H1 (cell line): ENCODE results near the gene PKD2L2. TPM values are rescaled to one million over a fixed set of nuclear protein-coding genes. Genes with fewer than 3 reads are reported as not detected.

Experiments
- CTCF ChIA-PET: fragments of 300-600 bp; sonication (Branson Sonifier 250); formaldehyde crosslinking; loops from one replicate; lab custom pipeline; 2021; ENCODE audit not compliant: partially characterized antibody; lab: Charles Lee
- POLR2A ChIA-PET: fragments of 300-600 bp; sonication (Branson Sonifier 250); formaldehyde crosslinking; loops from one replicate; lab custom pipeline; 2021; ENCODE audit warnings: inconsistent platforms; ENCODE audit not compliant: partially characterized antibody; lab: Charles Lee
- DNase-seq, 2 experiments: peaks; one replicate each; pipeline versions ENCODE4 v3.0.0 to v3.0.0-alpha.2; 2010 to 2022; ENCODE audit warnings: low spot score in 2 of 2, low read depth in 1 of 2, mixed read lengths in 1 of 2
- FAIRE-seq: peaks from 2 replicates; lab custom pipeline; 2011; peaks lifted over from hg19 to GRCh38; lab: Jason Lieb, UNC
- H2AFZ ChIP-seq: 2 replicates; pipeline ENCODE4 v1.8.1; 2012; ENCODE audit warnings: low read length, inconsistent platforms
- H2AK5ac ChIP-seq: 2 replicates; pipeline ENCODE4 v1.6.1; 2013; ENCODE audit warnings: low read depth, low read length
- H2BK120ac ChIP-seq: replicated peaks from 2 replicates; pipeline ENCODE3; 2013; ENCODE audit warnings: low read depth, low read length, inconsistent platforms
- H2BK12ac ChIP-seq: 2 replicates; pipeline ENCODE4 v1.6.1; 2013; ENCODE audit warnings: low read depth, low read length
- H2BK15ac ChIP-seq: 2 replicates; pipeline ENCODE4 v1.6.1; 2013; ENCODE audit warnings: low read length
- H2BK20ac ChIP-seq: 2 replicates; pipeline ENCODE4 v1.6.1; 2013; ENCODE audit warnings: low read length
- H2BK5ac ChIP-seq: 2 replicates; pipeline ENCODE4 v1.6.1; 2013; ENCODE audit warnings: low read depth, low read length
- H3K14ac ChIP-seq: 2 replicates; pipeline ENCODE4 v1.6.1; 2013; ENCODE audit warnings: inconsistent platforms; ENCODE audit not compliant: insufficient read length
- H3K18ac ChIP-seq: 2 replicates; pipeline ENCODE4 v1.6.1; 2013; ENCODE audit warnings: low read length; ENCODE audit errors: extremely low read depth
- H3K23ac ChIP-seq: 2 replicates; pipeline ENCODE4 v1.6.1; 2013; ENCODE audit warnings: inconsistent platforms; ENCODE audit not compliant: insufficient read length
- H3K23me2 ChIP-seq: 2 replicates; pipeline ENCODE4 v1.6.1; 2013; ENCODE audit warnings: low read depth, low read length
- H3K27ac ChIP-seq: 2 replicates; pipeline ENCODE4 v1.6.1; 2011; ENCODE audit warnings: low read depth, low read length, inconsistent platforms
- H3K27me3 ChIP-seq, 4 experiments: replicated peaks in 1 of 4; 1 replicate in 1 of 4; 2 replicates in 3 of 4; pipeline versions ENCODE4 v1.6.1 to v1.8.1; 2011 to 2013; ENCODE audit warnings: low read length in 3 of 4, mild to moderate bottlenecking in 3 of 4, inconsistent platforms in 2 of 4, mixed read lengths in 2 of 4, moderate library complexity in 1 of 4; ENCODE audit not compliant: control insufficient read depth in 3 of 4, insufficient read depth in 3 of 4; ENCODE audit errors: extremely low read depth in 1 of 4
- H3K36me3 ChIP-seq, 4 experiments: 2 replicates each; pipeline versions ENCODE4 v1.6.1 to v1.8.1; 2011 to 2013; ENCODE audit warnings: mild to moderate bottlenecking in 4 of 4, low read length in 3 of 4, moderate library complexity in 2 of 4, control low read depth in 1 of 4, inconsistent platforms in 1 of 4; ENCODE audit not compliant: insufficient read depth in 4 of 4, control insufficient read depth in 2 of 4
- H3K4ac ChIP-seq: replicated peaks from 2 replicates; pipeline ENCODE3; 2013; ENCODE audit warnings: low read length, low read depth, mixed read lengths, inconsistent platforms; ENCODE audit not compliant: insufficient read length
- H3K4me1 ChIP-seq, 4 experiments: replicated peaks in 1 of 4; 1 replicate in 1 of 4; 2 replicates in 3 of 4; pipeline versions ENCODE4 v1.6.1 to v1.8.1; 2011 to 2013; ENCODE audit warnings: low read length in 3 of 4, inconsistent platforms in 2 of 4, mixed read lengths in 1 of 4; ENCODE audit not compliant: insufficient read depth in 4 of 4, control insufficient read depth in 3 of 4
- H3K4me2 ChIP-seq, 2 experiments: 2 replicates each; pipeline versions ENCODE4 v1.6.1 to v1.8.1; 2011 to 2013; ENCODE audit warnings: low read depth in 2 of 2, low read length in 2 of 2, control low read depth in 1 of 2, inconsistent platforms in 1 of 2, mild to moderate bottlenecking in 1 of 2; ENCODE audit not compliant: insufficient read depth in 1 of 2
- H3K4me3 ChIP-seq, 4 experiments: fragments of 200-600, 300-600 bp in 1 of 4; sonication (generic), shearing (Covaris generic), sonication (Bioruptor Twin) in 1 of 4; 2 replicates each; pipeline versions ENCODE4 v1.5.1 to v1.8.1; 2011 to 2016; ENCODE audit warnings: low read length in 4 of 4, low read depth in 3 of 4, control low read depth in 2 of 4, inconsistent platforms in 2 of 4, mild to moderate bottlenecking in 2 of 4, mixed read lengths in 1 of 4, moderate library complexity in 1 of 4; ENCODE audit not compliant: insufficient read depth in 2 of 4; ENCODE audit errors: extremely low read depth in 1 of 4
- H3K56ac ChIP-seq: replicated peaks from 2 replicates; pipeline ENCODE3; 2013; ENCODE audit warnings: low read depth, mild to moderate bottlenecking, mixed read lengths, low read length, inconsistent platforms; ENCODE audit not compliant: insufficient read length
- H3K79me1 ChIP-seq: 2 replicates; pipeline ENCODE4 v1.6.1; 2013; ENCODE audit warnings: low read depth, low read length, control low read depth
- H3K79me2 ChIP-seq, 2 experiments: 2 replicates each; pipeline versions ENCODE4 v1.6.1 to v1.8.1; 2012 to 2013; ENCODE audit warnings: low read length in 2 of 2, mild to moderate bottlenecking in 2 of 2, inconsistent platforms in 1 of 2; ENCODE audit not compliant: insufficient read depth in 2 of 2, control insufficient read depth in 1 of 2
- H3K9ac ChIP-seq, 4 experiments: replicated peaks in 1 of 4; 1 replicate in 1 of 4; 2 replicates in 3 of 4; pipeline versions ENCODE4 v1.6.1 to v1.8.1; 2011 to 2013; ENCODE audit warnings: low read depth in 3 of 4, low read length in 3 of 4, control low read depth in 2 of 4, mild to moderate bottlenecking in 2 of 4, moderate library complexity in 2 of 4, inconsistent platforms in 1 of 4; ENCODE audit errors: extremely low read depth in 1 of 4
- H3K9me3 ChIP-seq, 2 experiments: 2 replicates each; pipeline versions ENCODE4 v1.6.1 to v1.8.1; 2012 to 2013; ENCODE audit warnings: mild to moderate bottlenecking in 2 of 2, moderate library complexity in 2 of 2, control low read depth in 1 of 2, inconsistent platforms in 1 of 2, low read depth in 1 of 2, low read length in 1 of 2, mixed read lengths in 1 of 2; ENCODE audit not compliant: insufficient read depth in 2 of 2
- H4K20me1 ChIP-seq, 2 experiments: replicated peaks in 1 of 2; 2 replicates each; pipeline versions ENCODE3 to v1.8.1; 2011 to 2013; ENCODE audit warnings: inconsistent platforms in 2 of 2, low read length in 2 of 2, mild to moderate bottlenecking in 1 of 2; ENCODE audit not compliant: insufficient read depth in 2 of 2, control insufficient read depth in 1 of 2
- H4K5ac ChIP-seq: 2 replicates; pipeline ENCODE4 v1.6.1; 2013; ENCODE audit warnings: low read length, low read depth, mixed read lengths, inconsistent platforms; ENCODE audit not compliant: insufficient read length
- H4K8ac ChIP-seq: 2 replicates; pipeline ENCODE4 v1.8.0; 2013; ENCODE audit warnings: mild to moderate bottlenecking, moderate library complexity, low read length, inconsistent platforms; ENCODE audit not compliant: insufficient read depth; ENCODE audit errors: extremely low read depth
- H4K91ac ChIP-seq: replicated peaks from 2 replicates; pipeline ENCODE3; 2013; ENCODE audit warnings: low read length, mixed read lengths, inconsistent platforms; ENCODE audit not compliant: insufficient read length
- BCL11A ChIP-seq, 2 experiments: IDR thresholded peaks; one replicate each; pipeline ENCODE4 v1.6.1; 2011; ENCODE audit warnings: low read depth in 2 of 2, low read length in 2 of 2, mild to moderate bottlenecking in 2 of 2
- MAFK ChIP-seq: IDR thresholded peaks from 2 replicates; pipeline ENCODE4 v1.6.1; 2012; ENCODE audit warnings: low read depth, mild to moderate bottlenecking, improper control_type of control experiment, low read length
- RNF2 ChIP-seq: fragments of 200-900, 300-1000 bp; sonication (generic); IDR thresholded peaks from 2 replicates; pipeline ENCODE4 v1.7.1; 2016; ENCODE audit warnings: borderline replicate concordance, low read depth, mild to moderate bottlenecking, antibody characterized with exemption, low read length; ENCODE audit not compliant: poor library complexity, severe bottlenecking; ENCODE audit errors: missing control alignments
- SAP30 ChIP-seq: fragments of 300-600 bp; sonication (generic); IDR thresholded peaks from 2 replicates; pipeline ENCODE4 v1.7.1; 2012; ENCODE audit warnings: low read length, moderate library complexity, mild to moderate bottlenecking, inconsistent platforms; ENCODE audit not compliant: insufficient read depth, insufficient replicate concordance
- SIRT6 ChIP-seq: IDR thresholded peaks from one replicate; pipeline ENCODE4 v1.7.1; 2012; ENCODE audit warnings: low read length, inconsistent platforms
- SIX5 ChIP-seq: IDR thresholded peaks from 2 replicates; pipeline ENCODE4 v1.6.1; 2011; ENCODE audit warnings: mild to moderate bottlenecking, low read depth, low read length
- TBP ChIP-seq: IDR thresholded peaks from 2 replicates; pipeline ENCODE4 v1.6.1; 2011; ENCODE audit warnings: low read depth, low read length, improper control_type of control experiment
- TCF12 ChIP-seq: IDR thresholded peaks from 2 replicates; pipeline ENCODE4 v1.6.1; 2011; ENCODE audit warnings: low read depth, mild to moderate bottlenecking, low read length
- YY1 ChIP-seq: IDR thresholded peaks from 2 replicates; pipeline ENCODE4 v1.6.1; 2011; ENCODE audit warnings: low read depth, mild to moderate bottlenecking, low read length
- ZNF274 ChIP-seq: IDR thresholded peaks from 2 replicates; pipeline ENCODE4 v1.7.0; 2012; ENCODE audit warnings: low read length, borderline replicate concordance; ENCODE audit errors: extremely low read depth
- WGBS, 2 experiments: shearing (Covaris generic) in 1 of 2; methylation state at CpG; one replicate each; pipeline versions ENCODE4 v1.1.6 to v1.1.7; 2013 to 2015; ENCODE audit warnings: low lambda C conversion rate in 2 of 2, mixed read lengths in 2 of 2, inconsistent platforms in 1 of 2, low coverage in 1 of 2, missing lambda C conversion rate in 1 of 2; ENCODE audit not compliant: insufficient replicate concordance in 2 of 2, insufficient coverage in 1 of 2, insufficient read length in 1 of 2; ENCODE audit errors: extremely low coverage in 1 of 2, missing lambda C conversion rate in 1 of 2; 5-methylcytosine and 5-hydroxymethylcytosine counted together
- polyA plus RNA-seq, 7 experiments: library from polyadenylated mRNA; depleted of rRNA in 3 of 7; stranded (reverse) in 5 of 7; unstranded in 2 of 7; fragments of >200 nt in 5 of 7; fragments of 200-250 nt in 2 of 7; gene quantifications; 1 replicate in 5 of 7; 2 replicates in 1 of 7; 4 replicates in 1 of 7; pipeline versions ENCODE4 v1.2.1 to v1.2.3, GENCODE V29; 2011 to 2013; ENCODE audit warnings: missing spikeins in 2 of 7, mixed read lengths in 2 of 7
- total RNA-seq: library from RNA; stranded (reverse); fragmentation: NEBNext Ultra II Directional; extraction: Animal tissue kit (Norgen Biotek cat#: 25700); gene quantifications from 2 replicates; pipeline ENCODE4 v1.2.1, GENCODE V29; 2021

Gene PKD2L2
- total and polyA plus RNA-seq, 2 of the 8 experiments (the other 6 are each of a cell fraction or from before 2014, with no cell fraction given): not detected

DNA sequence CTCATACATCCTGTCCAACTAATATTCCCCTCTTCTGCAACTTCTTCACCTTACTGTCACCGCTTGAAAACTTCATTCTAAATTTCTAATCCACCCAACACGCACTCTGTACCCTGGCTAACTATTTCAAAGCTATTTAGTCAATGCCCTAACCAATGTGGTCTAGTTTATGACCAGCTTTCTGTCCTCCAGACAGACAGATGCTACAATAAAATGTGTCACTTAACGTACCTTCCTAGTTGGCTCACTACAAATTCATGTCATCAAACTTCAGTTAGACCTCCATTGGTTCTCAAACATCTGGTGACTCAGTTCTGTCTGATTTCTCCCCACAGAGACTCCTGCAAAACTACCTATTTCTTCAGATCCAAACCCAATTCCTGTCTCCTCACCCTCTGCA is 86.0 kb downstream of the PKD2L2 start:
- Histone ChIP-seq H2AK5ac (no peak overlapping the region), H2AFZ (no peak overlapping the region), H3K27ac (no peak overlapping the region), H3K4me3 (no peak overlapping the region), H3K18ac (no peak overlapping the region), H3K23me2 (no peaks in the 10 kb centered on the region), H3K4ac (no peak overlapping the region), H3K23ac (no peak overlapping the region), H3K9me3 (no peaks in the 10 kb centered on the region), H2BK20ac (no peak overlapping the region), H2BK12ac (no peak overlapping the region), H3K56ac (no peak overlapping the region), H4K5ac (no peak overlapping the region), H3K79me2 (no peaks in the 10 kb centered on the region), H2BK120ac (no peak overlapping the region), H3K9ac (no peak overlapping the region), H4K8ac (no peak overlapping the region), H2BK15ac (no peak overlapping the region), H3K27me3 (no peaks in the 10 kb centered on the region), H3K36me3 (peaks cover 0 to 16% (median 7%) of the 10 kb centered on the region in 4 experiments; a peak in 5 of 8 replicates), H2BK5ac (no peak overlapping the region), H4K20me1 (no peaks in the 10 kb centered on the region), H3K79me1 (no peaks in the 10 kb centered on the region), H3K4me2 (no peak overlapping the region), H3K14ac (no peak overlapping the region), H4K91ac (no peak overlapping the region), H3K4me1 (no peaks in the 10 kb centered on the region)
- no peak for TF ChIP-seq TCF12
- no peak for TF ChIP-seq ZNF274
- TF ChIP-seq RNF2: no peak
- TF ChIP-seq SIRT6: no peak
- no peak for TF ChIP-seq MAFK
- TF ChIP-seq SAP30: no peak
- TF ChIP-seq TBP: no peak
- TF ChIP-seq BCL11A (IDR thresholded peaks at IDR 0.05; ENCODE audit: low read depth in 2 of 2, low read length in 2 of 2): no peak
- no peak for TF ChIP-seq SIX5
- TF ChIP-seq YY1: no peak
- DNase-seq (no peak), FAIRE-seq (no peak)
- CTCF ChIA-PET: no interaction called here
- WGBS, 2 experiments: 86 to 100% methylated on average over 2 to 3 of the region's 3 CpGs
- POLR2A ChIA-PET: no interaction called here
